Thyroid gland (tissue), 4 donors: Measurements from ENCODE around the gene WDR45. TPM values are rescaled to one million over a fixed set of nuclear protein-coding genes. Genes with fewer than 3 reads are reported as not detected.

ENCODE experiments used
- DNase-seq, 2 donors: peaks; one replicate each; pipeline ENCODE4 v3.0.0-alpha.2; 2019
- H3K27ac ChIP-seq, 3 donors: fragments of 200-600 bp; sonication (generic); 1 replicate in 2 of 3; 2 replicates in 1 of 3; pipeline ENCODE4 v1.5.1; 2016 to 2019; ENCODE audit warnings: mild to moderate bottlenecking in 1 of 3, moderate library complexity in 1 of 3
- H3K27me3 ChIP-seq: fragments of 200-600 bp; sonication (generic); one replicate; pipeline ENCODE4 v1.5.1; 2019
- H3K36me3 ChIP-seq, 2 donors: fragments of 200-600 bp; sonication (generic); one replicate each; pipeline ENCODE4 v1.5.1; 2016 to 2019
- H3K4me1 ChIP-seq, 2 donors: fragments of 200-600 bp; sonication (generic); one replicate each; pipeline ENCODE4 v1.5.1; 2017 to 2019
- H3K4me3 ChIP-seq, 3 donors: fragments of 200-600 bp; sonication (generic); replicated peaks in 1 of 3; 1 replicate in 2 of 3; 2 replicates in 1 of 3; pipeline ENCODE4 v1.5.1; 2016; ENCODE audit warnings: mild to moderate bottlenecking in 1 of 3
- H3K9me3 ChIP-seq: fragments of 200-600 bp; sonication (generic); one replicate; pipeline ENCODE4 v1.5.1; 2017
- CTCF ChIP-seq, 6 experiments: fragments of 200-600 bp in 3 of 6; fragments of 450-650 bp in 3 of 6; sonication (generic) in 3 of 6; IDR thresholded peaks; one replicate each; pipeline ENCODE4 v1.5.1; 2016 to 2019; ENCODE audit warnings: antibody characterized with exemption in 6 of 6, mild to moderate bottlenecking in 2 of 6, inconsistent platforms in 1 of 6, moderate library complexity in 1 of 6
- POLR2A ChIP-seq, 2 donors: fragments of 450-650 bp; IDR thresholded peaks; one replicate each; pipeline ENCODE4 v1.6.1; 2017; ENCODE audit warnings: antibody characterized with exemption in 2 of 2, mild to moderate bottlenecking in 2 of 2, moderate library complexity in 1 of 2
- WGBS, 2 donors: methylation state at CpG; one replicate each; pipeline ENCODE4 v1.1.5; 2017; 5-methylcytosine and 5-hydroxymethylcytosine counted together
- intact Hi-C: fragments of 100-400 bp; cut with DNase I; formaldehyde crosslinking; loops from one replicate; pipeline ENCODE4 v1.15.1; 2023
- total RNA-seq, 4 donors: library from RNA; depleted of rRNA; stranded (reverse); fragments of >200 nt; gene quantifications; one replicate each; pipeline ENCODE4 v1.2.3, GENCODE V29; 2016

WDR45 gene
- total RNA-seq, 4 donors from 2014 or later: 99.8 to 184 (median 106) TPM

- intact Hi-C loops: no loop called here
- TF ChIP-seq CTCF (IDR thresholded peaks at IDR 0.05) (no peak), POLR2A (IDR thresholded peaks at IDR 0.05) (no peak)
- H3K4me3 ChIP-seq: no peak overlapping the region
- H3K4me1 ChIP-seq: no peaks in the 10 kb centered on the region
- H3K27me3 ChIP-seq: no peaks in the 10 kb centered on the region
- no peak overlapping the region for H3K27ac ChIP-seq
- H3K36me3 ChIP-seq: peaks cover 9 to 16% of the 10 kb centered on the region in 2 donors
- WGBS, 2 donors: 94 to 100% methylated on average over 2 to 5 of the region's 5 CpGs
- no peaks in the 10 kb centered on the region for H3K9me3 ChIP-seq
- no peak for DNase-seq
Observed at GRCh38 chrX:49116716-49117115, 37.0 kb upstream of the WDR45 start.

GRCh38 chrX:49116076-49116475, 36.4 kb upstream of the WDR45 start:
- Histone ChIP-seq H3K9me3 (no peaks in the 10 kb centered on the region), H3K4me3 (no peak overlapping the region), H3K36me3 (peaks cover 9 to 16% of the 10 kb centered on the region in 2 donors), H3K4me1 (no peaks in the 10 kb centered on the region), H3K27ac (no peak overlapping the region), H3K27me3 (no peaks in the 10 kb centered on the region)
- TF ChIP-seq POLR2A (IDR thresholded peaks at IDR 0.05) (no peak), CTCF (IDR thresholded peaks at IDR 0.05) (no peak)
- WGBS, 2 donors: 91% methylated on average over 8 of the region's 8 CpGs; no CpG with 5 or more reads in 1 of the 2 donors
- intact Hi-C loops: no loop called here
- no peak for DNase-seq

GRCh38 chrX:49111791-49112190, 32.1 kb upstream of the WDR45 start:
- 87 to 100% methylated on average over 2 to 3 of the region's 3 CpGs for WGBS, 2 donors
- intact Hi-C loops: no loop called here
- peaks cover 9 to 10% of the 10 kb centered on the region in 2 donors for H3K36me3 ChIP-seq
- H3K27ac ChIP-seq: no peak overlapping the region
- DNase-seq: no peak
- H3K27me3 ChIP-seq: no peaks in the 10 kb centered on the region
- TF ChIP-seq CTCF (IDR thresholded peaks at IDR 0.05) (no peak), POLR2A (IDR thresholded peaks at IDR 0.05) (no peak)
- no peaks in the 10 kb centered on the region for H3K9me3 ChIP-seq
- H3K4me1 ChIP-seq: no peaks in the 10 kb centered on the region
- no peak overlapping the region for H3K4me3 ChIP-seq

GRCh38 chrX:49110417-49110816, 30.7 kb upstream of the WDR45 start:
- intact Hi-C loops: no loop called here

GRCh38 chrX:49108641-49109040, 29.0 kb upstream of the WDR45 start:
- no peak for DNase-seq
- no peaks in the 10 kb centered on the region for H3K4me1 ChIP-seq
- H3K27me3 ChIP-seq: no peaks in the 10 kb centered on the region
- intact Hi-C loops: no loop called here
- no peak overlapping the region for H3K27ac ChIP-seq
- no peaks in the 10 kb centered on the region for H3K9me3 ChIP-seq
- 70 to 78% methylated on average over 2 of the region's 2 CpGs for WGBS, 2 donors
- no peak for TF ChIP-seq CTCF (IDR thresholded peaks at IDR 0.05)
- TF ChIP-seq POLR2A (IDR thresholded peaks at IDR 0.05): no peak
- peaks cover 2 to 6% of the 10 kb centered on the region in 2 donors for H3K36me3 ChIP-seq
- H3K4me3 ChIP-seq: no peak overlapping the region

More at GRCh38 chrX:49110417-49110816, 30.7 kb upstream of the WDR45 start:
- Histone ChIP-seq H3K4me1 (no peaks in the 10 kb centered on the region), H3K36me3 (peaks cover 6 to 7% of the 10 kb centered on the region in 2 donors), H3K27ac (no peak overlapping the region), H3K27me3 (no peaks in the 10 kb centered on the region), H3K4me3 (no peak overlapping the region), H3K9me3 (no peaks in the 10 kb centered on the region)
- TF ChIP-seq POLR2A (IDR thresholded peaks at IDR 0.05): no peak
- TF ChIP-seq CTCF (IDR thresholded peaks at IDR 0.05): no peak
- WGBS, 2 donors: 92 to 98% methylated on average over 3 of the region's 3 CpGs
- DNase-seq: no peak
